DOHH2 (cell line): ENCODE results near the gene FBXO11.
"Not testable (repeated sequence)": the region's sequence is repeated elsewhere in the genome, so short reads cannot be mapped to it uniquely, and the experiment has no call there.

ENCODE experiments used
- EZH2phosphoT487 ChIP-seq: fragments of 200-600 bp; sonication (generic); IDR thresholded peaks from 2 replicates; pipeline ENCODE4 v1.6.1; 2017; ENCODE audit warnings: borderline replicate concordance, mild to moderate bottlenecking, antibody characterized with exemption, low read length, moderate library complexity, mixed read lengths
- TF ChIP-seq, protein P1 (sequence below): fragments of 200-600 bp; sonication (generic); IDR thresholded peaks from one replicate; pipeline ENCODE4 v1.5.1; 2014; ENCODE audit warnings: antibody characterized with exemption, mild to moderate bottlenecking, low read depth, low read length; ENCODE audit not compliant: poor library complexity, severe bottlenecking

DNA sequence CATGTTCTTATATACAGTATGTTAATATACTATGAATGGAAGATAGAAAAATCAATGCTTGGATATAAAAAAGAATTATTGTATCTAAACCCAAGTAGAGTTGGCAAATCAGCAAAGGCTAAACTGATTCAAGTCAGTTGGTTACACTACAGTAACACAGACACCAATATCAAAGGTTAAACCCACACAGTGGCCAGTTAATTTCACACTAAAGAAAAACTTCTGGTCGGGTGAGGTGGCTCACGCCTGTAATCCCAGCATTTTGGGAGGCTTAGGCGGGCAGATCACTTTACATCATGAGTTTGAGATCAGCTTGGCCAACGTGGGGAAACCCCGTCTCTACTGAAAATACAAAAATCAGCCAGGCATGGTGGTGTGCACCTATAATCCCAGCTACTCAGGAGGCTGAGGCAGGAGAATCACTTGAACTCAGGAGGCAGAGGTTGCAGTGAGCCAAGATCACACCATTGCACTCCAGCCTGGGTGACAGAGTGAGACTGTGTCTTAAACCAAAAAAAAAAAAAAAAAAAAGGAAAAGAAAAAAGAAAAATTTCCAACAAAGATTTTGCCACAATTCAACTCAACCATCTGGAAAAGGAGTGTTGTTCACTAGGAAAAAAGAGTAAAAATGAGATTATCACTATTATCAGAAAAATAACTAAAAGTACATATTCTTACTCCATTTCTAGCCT, 9.0 kb downstream of the FBXO11 start:
- TF ChIP-seq, protein P1, sequence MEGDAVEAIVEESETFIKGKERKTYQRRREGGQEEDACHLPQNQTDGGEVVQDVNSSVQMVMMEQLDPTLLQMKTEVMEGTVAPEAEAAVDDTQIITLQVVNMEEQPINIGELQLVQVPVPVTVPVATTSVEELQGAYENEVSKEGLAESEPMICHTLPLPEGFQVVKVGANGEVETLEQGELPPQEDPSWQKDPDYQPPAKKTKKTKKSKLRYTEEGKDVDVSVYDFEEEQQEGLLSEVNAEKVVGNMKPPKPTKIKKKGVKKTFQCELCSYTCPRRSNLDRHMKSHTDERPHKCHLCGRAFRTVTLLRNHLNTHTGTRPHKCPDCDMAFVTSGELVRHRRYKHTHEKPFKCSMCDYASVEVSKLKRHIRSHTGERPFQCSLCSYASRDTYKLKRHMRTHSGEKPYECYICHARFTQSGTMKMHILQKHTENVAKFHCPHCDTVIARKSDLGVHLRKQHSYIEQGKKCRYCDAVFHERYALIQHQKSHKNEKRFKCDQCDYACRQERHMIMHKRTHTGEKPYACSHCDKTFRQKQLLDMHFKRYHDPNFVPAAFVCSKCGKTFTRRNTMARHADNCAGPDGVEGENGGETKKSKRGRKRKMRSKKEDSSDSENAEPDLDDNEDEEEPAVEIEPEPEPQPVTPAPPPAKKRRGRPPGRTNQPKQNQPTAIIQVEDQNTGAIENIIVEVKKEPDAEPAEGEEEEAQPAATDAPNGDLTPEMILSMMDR: not testable (repeated sequence)
- TF ChIP-seq EZH2phosphoT487: not testable (repeated sequence)
